ENCODE measurements around the gene TARS2. TPM values are rescaled to one million over a fixed set of nuclear protein-coding genes. Genes with fewer than 3 reads are reported as not detected.

TARS2 gene
- total RNA-seq, 1 donor from 2014 or later = 50.7 TPM

DNA sequence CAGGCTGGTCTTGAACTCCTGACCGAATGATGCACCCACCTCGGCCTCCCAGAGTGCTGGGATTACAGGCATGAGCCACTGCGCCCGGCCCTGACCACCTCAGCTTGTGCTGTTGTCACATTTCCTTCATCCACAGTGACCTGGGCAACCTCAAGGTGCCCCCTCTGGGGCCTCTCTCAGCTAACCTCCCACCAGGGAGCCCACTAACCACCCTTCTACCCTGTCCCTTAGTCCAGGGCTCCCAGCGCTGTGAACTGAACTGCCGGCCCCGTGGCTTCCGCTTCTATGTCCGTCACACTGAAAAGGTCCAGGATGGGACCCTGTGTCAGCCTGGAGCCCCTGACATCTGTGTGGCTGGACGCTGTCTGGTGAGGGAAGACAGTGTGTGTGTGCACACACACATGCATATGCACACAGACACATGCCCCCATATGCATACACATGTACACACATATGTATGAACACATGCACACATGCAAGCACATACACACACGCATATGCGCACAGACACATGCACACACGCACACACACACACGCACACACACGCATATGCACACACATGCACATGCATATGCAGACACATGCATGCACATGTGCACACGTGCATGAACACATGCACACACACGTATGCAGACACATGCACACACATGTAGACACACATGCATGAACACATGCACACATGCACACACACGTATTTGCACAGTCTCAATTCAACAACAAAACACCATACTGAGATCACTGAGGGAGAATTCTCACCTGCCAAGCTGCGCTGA, 68.2 kb downstream of the TARS2 start:
- no peak overlapping the region for H3K27ac Mint-ChIP-seq
- peaks cover 4% of the 10 kb centered on the region for H3K27me3 Mint-ChIP-seq
- H3K4me1 Mint-ChIP-seq = peaks cover 24% of the 10 kb centered on the region
- H3K4me3 Mint-ChIP-seq = no peak overlapping the region
- no peaks in the 10 kb centered on the region for H3K36me3 Mint-ChIP-seq (ENCODE audit: low read depth)
- ChIA-PET POLR2A (interaction anchor here (0.7 to 1.3 kb wide), 2 partner anchors 74 to 99 kb away, joined by 3 to 4 read pairs; partner anchors contain the start of gene ENSA), CTCF (interaction anchor here (13.3 kb wide), 1 partner anchor 61 kb away, joined by 358 read pairs; no protein-coding TSS in a partner anchor)
- no peak for DNase-seq
- TF ChIP-seq, protein P1, sequence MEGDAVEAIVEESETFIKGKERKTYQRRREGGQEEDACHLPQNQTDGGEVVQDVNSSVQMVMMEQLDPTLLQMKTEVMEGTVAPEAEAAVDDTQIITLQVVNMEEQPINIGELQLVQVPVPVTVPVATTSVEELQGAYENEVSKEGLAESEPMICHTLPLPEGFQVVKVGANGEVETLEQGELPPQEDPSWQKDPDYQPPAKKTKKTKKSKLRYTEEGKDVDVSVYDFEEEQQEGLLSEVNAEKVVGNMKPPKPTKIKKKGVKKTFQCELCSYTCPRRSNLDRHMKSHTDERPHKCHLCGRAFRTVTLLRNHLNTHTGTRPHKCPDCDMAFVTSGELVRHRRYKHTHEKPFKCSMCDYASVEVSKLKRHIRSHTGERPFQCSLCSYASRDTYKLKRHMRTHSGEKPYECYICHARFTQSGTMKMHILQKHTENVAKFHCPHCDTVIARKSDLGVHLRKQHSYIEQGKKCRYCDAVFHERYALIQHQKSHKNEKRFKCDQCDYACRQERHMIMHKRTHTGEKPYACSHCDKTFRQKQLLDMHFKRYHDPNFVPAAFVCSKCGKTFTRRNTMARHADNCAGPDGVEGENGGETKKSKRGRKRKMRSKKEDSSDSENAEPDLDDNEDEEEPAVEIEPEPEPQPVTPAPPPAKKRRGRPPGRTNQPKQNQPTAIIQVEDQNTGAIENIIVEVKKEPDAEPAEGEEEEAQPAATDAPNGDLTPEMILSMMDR (IDR thresholded peaks at IDR 0.05) = no peak
- intact Hi-C loops (cut with micrococcal nuclease) = no loop called here
- ATAC-seq (ENCODE audit: low read depth) = no peak
- H3K9me3 Mint-ChIP-seq = no peaks in the 10 kb centered on the region

DNA sequence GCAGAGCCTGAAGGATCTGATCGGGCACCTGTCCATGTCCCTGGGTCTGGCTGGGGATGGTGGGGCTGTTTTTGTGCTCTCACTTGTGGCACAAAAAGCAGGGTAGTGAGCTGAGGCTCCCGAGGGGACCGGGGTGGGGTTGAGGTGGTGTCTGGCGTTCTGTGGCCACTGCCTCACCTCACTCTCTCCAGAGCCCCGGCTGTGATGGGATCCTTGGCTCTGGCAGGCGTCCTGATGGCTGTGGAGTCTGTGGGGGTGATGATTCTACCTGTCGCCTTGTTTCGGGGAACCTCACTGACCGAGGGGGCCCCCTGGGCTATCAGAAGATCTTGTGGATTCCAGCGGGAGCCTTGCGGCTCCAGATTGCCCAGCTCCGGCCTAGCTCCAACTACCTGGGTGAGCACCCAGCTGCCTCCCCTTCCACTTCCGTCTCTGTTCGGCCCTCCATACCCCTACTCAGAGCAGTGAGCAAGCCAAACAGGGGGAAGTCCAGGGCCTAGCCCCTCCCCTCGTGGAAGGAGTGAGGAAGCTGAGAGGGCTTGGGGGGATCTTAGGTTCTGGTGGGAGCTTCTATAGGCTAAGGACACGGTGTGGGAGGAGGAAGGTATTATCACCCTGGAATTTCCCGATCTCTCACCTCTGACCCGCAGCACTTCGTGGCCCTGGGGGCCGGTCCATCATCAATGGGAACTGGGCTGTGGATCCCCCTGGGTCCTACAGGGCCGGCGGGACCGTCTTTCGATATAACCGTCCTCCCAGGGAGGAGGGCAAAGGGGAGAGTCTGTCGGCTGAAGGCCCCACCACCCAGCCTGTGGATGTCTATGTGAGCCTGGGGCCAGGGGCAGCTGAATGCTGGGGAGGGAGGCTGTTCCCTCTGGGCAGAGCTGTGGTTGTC, 69.0 kb downstream of the TARS2 start:
- CTCF ChIA-PET = interaction anchor here (13.3 kb wide), 1 partner anchor 60 kb away, joined by 358 read pairs; no protein-coding TSS in a partner anchor
- H3K27ac Mint-ChIP-seq = no peak overlapping the region
- no peak for DNase-seq
- TF ChIP-seq, protein P1 (IDR thresholded peaks at IDR 0.05) = no peak
- H3K27me3 Mint-ChIP-seq = peaks cover 2% of the 10 kb centered on the region
- no peak for ATAC-seq (ENCODE audit: low read depth)
- intact Hi-C loops (cut with micrococcal nuclease) = no loop called here
- peaks cover 29% of the 10 kb centered on the region for H3K4me1 Mint-ChIP-seq
- H3K36me3 Mint-ChIP-seq (ENCODE audit: low read depth) = no peaks in the 10 kb centered on the region
- H3K4me3 Mint-ChIP-seq = no peak overlapping the region
- POLR2A ChIA-PET = no interaction called here
- H3K9me3 Mint-ChIP-seq = no peaks in the 10 kb centered on the region

GRCh38 chr1:150557065-150557600, 69.9 kb downstream of the TARS2 start:
- CTCF ChIA-PET = interaction anchor here (13.3 kb wide), 1 partner anchor 59 kb away, joined by 358 read pairs; no protein-coding TSS in a partner anchor
- Mint-ChIP-seq H3K27me3 (no peaks in the 10 kb centered on the region), H3K4me3 (no peak overlapping the region), H3K4me1 (peaks cover 25% of the 10 kb centered on the region), H3K9me3 (no peaks in the 10 kb centered on the region), H3K36me3 (ENCODE audit: low read depth) (no peaks in the 10 kb centered on the region), H3K27ac (no peak overlapping the region)
- POLR2A ChIA-PET = interaction anchor here (0.6 kb wide), 1 partner anchor 22 kb away, joined by 3 read pairs; the partner anchor contains the start of gene MCL1
- ATAC-seq (ENCODE audit: low read depth) (no peak), DNase-seq (no peak)
- TF ChIP-seq, protein P1 (IDR thresholded peaks at IDR 0.05) = no peak
- intact Hi-C loops (cut with micrococcal nuclease) = no loop called here

Other genes with a start within 250 kb of the TARS2 start
- not detected in 2 replicates for gene CA14, start 229.6 kb upstream of the TARS2 start, total RNA-seq
- 145 TPM in 2 replicates for gene APH1A, start 218.4 kb upstream of the TARS2 start, total RNA-seq
- gene C1orf54, start 214.6 kb upstream of the TARS2 start, total RNA-seq = 0.38 and 0.39 TPM in 2 replicates
- 0.20 and 1.0 TPM in 2 replicates for gene CIART, start 204.9 kb upstream of the TARS2 start, total RNA-seq
- 66.8 and 69.2 TPM in 2 replicates for gene MRPS21, start 193.6 kb upstream of the TARS2 start, total RNA-seq
- gene PRPF3, start 165.9 kb upstream of the TARS2 start, total RNA-seq = 112 and 136 TPM in 2 replicates
- 27.1 and 28.6 TPM in 2 replicates for gene RPRD2, start 123.3 kb upstream of the TARS2 start, total RNA-seq
- 1.7 and 2.1 TPM in 2 replicates for gene ECM1, start 20.7 kb downstream of the TARS2 start, total RNA-seq
- gene FALEC, start 28.3 kb downstream of the TARS2 start, total RNA-seq = 1.1 TPM in 1 of 2 replicates, not detected in the other
- 0.11 TPM in 1 of 2 replicates, not detected in the other for gene ADAMTSL4, start 62.0 kb downstream of the TARS2 start, total RNA-seq
- 224 and 233 TPM in 2 replicates for gene MCL1, start 92.2 kb downstream of the TARS2 start, total RNA-seq
- gene ENSA, start 142.2 kb downstream of the TARS2 start, total RNA-seq = 202 and 227 TPM in 2 replicates
- gene GOLPH3L, start 209.7 kb downstream of the TARS2 start, total RNA-seq = 19.7 and 22.5 TPM in 2 replicates
- gene HORMAD1, start 233.5 kb downstream of the TARS2 start, total RNA-seq = 1.4 and 1.6 TPM in 2 replicates

Measured in activated B cell treated with CpG ODN at 0.5 μM for 24 hours (primary cell).